Sciatic nerve (tissue), 2 donors: Measurements from ENCODE around the gene KCNC1. TPM values are rescaled to one million over a fixed set of nuclear protein-coding genes. Genes with fewer than 3 reads are reported as not detected.

Source experiments
- ATAC-seq: fragments of 200-7000 bp; cut with Tn5 transposase; one replicate; pipeline ENCODE4 v1.9.1; 2020; ENCODE audit warnings: mild to moderate bottlenecking, moderate library complexity
- DNase-seq: peaks from one replicate; pipeline ENCODE4 v3.0.0-alpha.2; 2020; ENCODE audit warnings: low spot score
- intact Hi-C: fragments of 100-400 bp; cut with DNase I; formaldehyde crosslinking; loops from one replicate; pipeline ENCODE4 v1.14.2; 2022
- total RNA-seq: library from RNA; stranded (reverse); fragmentation: NEBNext Ultra II Directional; extraction: Animal tissue kit (Norgen Biotek cat#: 25700); gene quantifications from one replicate; pipeline ENCODE4 v1.2.1, GENCODE V29; 2021
- donor health status: DM: no; HTN: no; CAD: no.
- donor health status: DM: no; HTN: no; CAD: no.

Gene KCNC1
- total RNA-seq, 1 donor from 2014 or later = not detected

- ATAC-seq = no peak
- no peak for DNase-seq
- intact Hi-C loops = no loop called here
Measured at GRCh38 chr11:17713851-17714250, 20.7 kb upstream of the KCNC1 start.

- intact Hi-C loops = no loop called here
- ATAC-seq (no peak), DNase-seq (no peak)
Measured at GRCh38 chr11:17714356-17714854, 20.2 kb upstream of the KCNC1 start.

GRCh38 chr11:17714870-17715269 lies 19.7 kb upstream of the KCNC1 start:
- intact Hi-C loops = no loop called here
- ATAC-seq (no peak), DNase-seq (no peak)

GRCh38 chr11:17716807-17717206 lies 17.8 kb upstream of the KCNC1 start:
- intact Hi-C loops = no loop called here
- DNase-seq (no peak), ATAC-seq (no peak)

- ATAC-seq = no peak
- intact Hi-C loops = no loop called here
- no peak for DNase-seq
Measured at GRCh38 chr11:17718015-17718414, 16.6 kb upstream of the KCNC1 start.

GRCh38 chr11:17718510-17718962 lies 16.0 kb upstream of the KCNC1 start:
- intact Hi-C loops = no loop called here
- DNase-seq (no peak), ATAC-seq (no peak)

- no peak for DNase-seq
- no peak for ATAC-seq
- intact Hi-C loops = no loop called here
Measured at GRCh38 chr11:17719028-17719937, 15.3 kb upstream of the KCNC1 start, which contains the start of gene MYOD1. TSS of gene MYOD1 (plus strand) at chr11:17719571. CDS start at chr11:17719783, 212 bp downstream.

- no peak for ATAC-seq
- intact Hi-C loops = no loop called here
- DNase-seq = no peak
Measured at GRCh38 chr11:17719938-17720795, 14.4 kb upstream of the KCNC1 start.

- intact Hi-C loops = no loop called here
- DNase-seq (no peak), ATAC-seq (no peak)
Measured at GRCh38 chr11:17720796-17721171, 13.8 kb upstream of the KCNC1 start.

GRCh38 chr11:17721242-17721999 lies 13.2 kb upstream of the KCNC1 start:
- ATAC-seq = no peak

GRCh38 chr11:17722000-17722643 lies 12.5 kb upstream of the KCNC1 start:
- ATAC-seq (no peak), DNase-seq (no peak)
- intact Hi-C loops = no loop called here

More at GRCh38 chr11:17721242-17721999, 13.2 kb upstream of the KCNC1 start:
- intact Hi-C loops = no loop called here
- DNase-seq = no peak

- no peak for DNase-seq
- no peak for ATAC-seq
- intact Hi-C loops = no loop called here
Measured at GRCh38 chr11:17724020-17724908, 10.3 kb upstream of the KCNC1 start.

- ATAC-seq = no peak
- no peak for DNase-seq
- intact Hi-C loops = no loop called here
Measured at GRCh38 chr11:17725174-17725573, 9.4 kb upstream of the KCNC1 start.

- DNase-seq (no peak), ATAC-seq (no peak)
- intact Hi-C loops = loop anchor here (2.0 kb wide), 1 partner anchor 249 kb away; no protein-coding TSS in a partner anchor
Measured at GRCh38 chr11:17730137-17730536, 4.4 kb upstream of the KCNC1 start.

- peak; percentile 86 for ATAC-seq
- intact Hi-C loops = loop anchor here (2.0 kb wide), 1 partner anchor 248 kb away; no protein-coding TSS in a partner anchor
- DNase-seq = peak; percentile 84
Measured at GRCh38 chr11:17730608-17731462, 3.7 kb upstream of the KCNC1 start.

- DNase-seq (no peak), ATAC-seq (no peak)
- intact Hi-C loops = no loop called here
Measured at GRCh38 chr11:17733261-17733660, 1.3 kb upstream of the KCNC1 start.
